ENCODE measurements around the gene CD8A. TPM values are rescaled to one million over a fixed set of nuclear protein-coding genes. Genes with fewer than 3 reads are reported as not detected.

Gene CD8A
- total and polyA plus RNA-seq, 2 of the 8 experiments (the other 6 are each of a cell fraction or from before 2014, with no cell fraction given): 0.14 to 0.39 TPM

- no peak for DNase-seq (ENCODE audit: low read depth in 1 of 2, low spot score in 2 of 2)
- no peak overlapping the region for H3K23ac ChIP-seq (ENCODE audit: insufficient read length)
- no peak overlapping the region for H3K14ac ChIP-seq (ENCODE audit: insufficient read length)
- no peak overlapping the region for H2BK15ac ChIP-seq (ENCODE audit: low read length)
- H2AK5ac ChIP-seq (ENCODE audit: low read depth, low read length): no peak overlapping the region
- no peak overlapping the region for H4K5ac ChIP-seq (ENCODE audit: insufficient read length, low read depth, low read length)
- H2BK20ac ChIP-seq (ENCODE audit: low read length): no peak overlapping the region
- H3K9me3 ChIP-seq (ENCODE audit: insufficient read depth in 2 of 2, low read depth in 1 of 2, low read length in 1 of 2): no peaks in the 10 kb centered on the region
- no peak overlapping the region for H3K4ac ChIP-seq (replicated peaks; ENCODE audit: insufficient read length, low read depth, low read length)
- no peak overlapping the region for H2BK120ac ChIP-seq (replicated peaks; ENCODE audit: low read depth, low read length)
- no peaks in the 10 kb centered on the region for H3K4me1 ChIP-seq (replicated peaks in 1 of 4; ENCODE audit: control insufficient read depth in 3 of 4, insufficient read depth in 4 of 4, low read length in 3 of 4)
- no peak overlapping the region for H3K18ac ChIP-seq (ENCODE audit: extremely low read depth, low read length)
- no peaks in the 10 kb centered on the region for H3K23me2 ChIP-seq (ENCODE audit: low read depth, low read length)
- H3K27ac ChIP-seq (ENCODE audit: low read depth, low read length): no peak overlapping the region
- 90% methylated on average over 5 of the region's 5 CpGs; no CpG with 5 or more reads in 1 of the 2 experiments for WGBS, 2 experiments (ENCODE audit: extremely low coverage in 1 of 2, insufficient coverage in 1 of 2, insufficient read length in 1 of 2, insufficient replicate concordance in 2 of 2, low coverage in 1 of 2, low lambda C conversion rate in 2 of 2, missing lambda C conversion rate in 1 of 2)
- no peak overlapping the region for H3K9ac ChIP-seq (replicated peaks in 1 of 4; ENCODE audit: extremely low read depth in 1 of 4, low read depth in 3 of 4, low read length in 3 of 4)
- no peaks in the 10 kb centered on the region for H3K79me2 ChIP-seq (ENCODE audit: control insufficient read depth in 1 of 2, insufficient read depth in 2 of 2, low read length in 2 of 2)
- no peak overlapping the region for H2BK5ac ChIP-seq (ENCODE audit: low read depth, low read length)
- no peak overlapping the region for H3K4me2 ChIP-seq (ENCODE audit: insufficient read depth in 1 of 2, low read depth in 2 of 2, low read length in 2 of 2)
- H4K91ac ChIP-seq (replicated peaks; ENCODE audit: insufficient read length, low read length): no peak overlapping the region
- ChIA-PET POLR2A (ENCODE audit: partially characterized antibody) (no interaction called here), CTCF (ENCODE audit: partially characterized antibody) (interaction anchor here (0.9 kb wide), 2 partner anchors 15 to 19 kb away, joined by 3 read pairs; no protein-coding TSS in a partner anchor)
- peaks cover 0 to 4% of the 10 kb centered on the region in 2 experiments for H4K20me1 ChIP-seq (replicated peaks in 1 of 2; ENCODE audit: control insufficient read depth in 1 of 2, insufficient read depth in 2 of 2, low read length in 2 of 2)
- H3K36me3 ChIP-seq (ENCODE audit: control insufficient read depth in 2 of 4, insufficient read depth in 4 of 4, low read length in 3 of 4): peaks cover 0 to 35% (median 25%) of the 10 kb centered on the region in 4 experiments; a peak in 7 of 8 replicates
- H3K27me3 ChIP-seq (replicated peaks in 1 of 4; ENCODE audit: control insufficient read depth in 3 of 4, extremely low read depth in 1 of 4, insufficient read depth in 3 of 4, low read length in 3 of 4): no peaks in the 10 kb centered on the region
- H2BK12ac ChIP-seq (ENCODE audit: low read depth, low read length): no peak overlapping the region
- no peak overlapping the region for H3K56ac ChIP-seq (replicated peaks; ENCODE audit: insufficient read length, low read depth, low read length)
- H4K8ac ChIP-seq (ENCODE audit: extremely low read depth, insufficient read depth, low read length): no peak overlapping the region
- FAIRE-seq: no peak
- H3K79me1 ChIP-seq (ENCODE audit: low read depth, low read length): no peaks in the 10 kb centered on the region
- no peak overlapping the region for H2AFZ ChIP-seq (ENCODE audit: low read length)
- no peak overlapping the region for H3K4me3 ChIP-seq (ENCODE audit: extremely low read depth in 1 of 4, insufficient read depth in 2 of 4, low read depth in 3 of 4, low read length in 4 of 4)
- TF ChIP-seq RBBP5 (IDR thresholded peaks at IDR 0.05; ENCODE audit: borderline replicate concordance, low read depth, low read length) (no peak), SP4 (IDR thresholded peaks at IDR 0.05; ENCODE audit: low read length) (no peak), RFX5 (IDR thresholded peaks at IDR 0.05; ENCODE audit: borderline replicate concordance, low read depth, low read length) (no peak), SP2 (IDR thresholded peaks at IDR 0.05; ENCODE audit: low read length) (no peak), FOSL1 (IDR thresholded peaks at IDR 0.05; ENCODE audit: insufficient read depth, low read depth, low read length) (no peak)
These were observed 22.3 kb downstream of the CD8A start for GRCh38 chr2:86768189-86768949.
